Stimulated activated naive CD8-positive, alpha-beta T cell treated with anti-CD3 and anti-CD28 coated beads, Interleukin-15, Interleukin-2, amounts not matched to agents 100 ng/mL and 50 ng/mL, for 24 hours (primary cell): ENCODE results near the gene RSPH1.

Experiments used
- H3K27ac Mint-ChIP-seq: one replicate; pipeline ENCODE4 v1.8.0; 2021; ENCODE audit warnings: mild to moderate bottlenecking, mixed read lengths
- H3K27me3 Mint-ChIP-seq: one replicate; pipeline ENCODE4 v1.8.0; 2021; ENCODE audit warnings: mixed read lengths
- H3K36me3 Mint-ChIP-seq: one replicate; pipeline ENCODE4 v1.8.0; 2021; ENCODE audit warnings: low read depth, mixed read lengths
- H3K4me1 Mint-ChIP-seq: one replicate; pipeline ENCODE4 v1.8.0; 2021; ENCODE audit warnings: low read depth, mixed read lengths
- H3K4me3 Mint-ChIP-seq: one replicate; pipeline ENCODE4 v1.8.0; 2021; ENCODE audit warnings: mild to moderate bottlenecking, mixed read lengths
- H3K9me3 Mint-ChIP-seq: one replicate; pipeline ENCODE4 v1.8.0; 2021; ENCODE audit warnings: mixed read lengths

Gene RSPH1

GRCh38 chr21:42524341-42525028 is 28.5 kb upstream of the RSPH1 start:
- peak overlapping the region; percentile 56 for H3K4me3 Mint-ChIP-seq
- H3K27me3 Mint-ChIP-seq = no peaks in the 10 kb centered on the region
- peaks cover 52% of the 10 kb centered on the region for H3K4me1 Mint-ChIP-seq
- H3K27ac Mint-ChIP-seq = peak overlapping the region; percentile 46
- no peaks in the 10 kb centered on the region for H3K9me3 Mint-ChIP-seq
- H3K36me3 Mint-ChIP-seq = peaks cover 55% of the 10 kb centered on the region

- no peaks in the 10 kb centered on the region for H3K9me3 Mint-ChIP-seq
- H3K27me3 Mint-ChIP-seq = no peaks in the 10 kb centered on the region
- H3K4me1 Mint-ChIP-seq = peaks cover 49% of the 10 kb centered on the region
- H3K36me3 Mint-ChIP-seq = peaks cover 60% of the 10 kb centered on the region
- H3K4me3 Mint-ChIP-seq = peak overlapping the region; percentile 56
- no peak overlapping the region for H3K27ac Mint-ChIP-seq
These were observed 27.9 kb upstream of the RSPH1 start for GRCh38 chr21:42523941-42524340.

GRCh38 chr21:42523211-42523610 is 27.2 kb upstream of the RSPH1 start:
- no peaks in the 10 kb centered on the region for H3K9me3 Mint-ChIP-seq
- H3K4me1 Mint-ChIP-seq = peaks cover 44% of the 10 kb centered on the region
- H3K36me3 Mint-ChIP-seq = peaks cover 66% of the 10 kb centered on the region
- H3K4me3 Mint-ChIP-seq = no peak overlapping the region
- H3K27ac Mint-ChIP-seq = no peak overlapping the region
- H3K27me3 Mint-ChIP-seq = no peaks in the 10 kb centered on the region

DNA sequence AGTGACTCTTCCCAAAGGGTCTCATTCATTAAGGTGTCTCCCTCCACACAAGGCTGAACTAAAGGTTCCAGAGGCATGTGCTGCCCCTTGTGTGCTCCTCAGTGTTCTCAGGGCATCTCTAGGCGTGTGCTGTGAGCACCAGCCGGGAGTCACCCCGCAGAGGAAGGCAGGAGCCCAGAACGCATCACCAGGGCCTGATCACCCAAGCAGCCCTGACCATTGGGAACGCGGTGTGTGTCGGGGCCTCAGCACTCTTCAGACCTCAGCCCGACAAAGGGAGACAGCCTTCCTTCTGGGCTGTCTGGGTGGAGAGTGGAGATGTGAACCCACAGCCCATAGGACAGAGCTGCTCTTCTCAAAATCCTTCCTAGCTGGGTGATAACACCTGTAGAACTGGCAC is 26.7 kb upstream of the RSPH1 start:
- Mint-ChIP-seq H3K4me1 (peaks cover 43% of the 10 kb centered on the region), H3K27me3 (no peaks in the 10 kb centered on the region), H3K27ac (no peak overlapping the region), H3K9me3 (no peaks in the 10 kb centered on the region), H3K36me3 (peaks cover 66% of the 10 kb centered on the region), H3K4me3 (no peak overlapping the region)

DNA sequence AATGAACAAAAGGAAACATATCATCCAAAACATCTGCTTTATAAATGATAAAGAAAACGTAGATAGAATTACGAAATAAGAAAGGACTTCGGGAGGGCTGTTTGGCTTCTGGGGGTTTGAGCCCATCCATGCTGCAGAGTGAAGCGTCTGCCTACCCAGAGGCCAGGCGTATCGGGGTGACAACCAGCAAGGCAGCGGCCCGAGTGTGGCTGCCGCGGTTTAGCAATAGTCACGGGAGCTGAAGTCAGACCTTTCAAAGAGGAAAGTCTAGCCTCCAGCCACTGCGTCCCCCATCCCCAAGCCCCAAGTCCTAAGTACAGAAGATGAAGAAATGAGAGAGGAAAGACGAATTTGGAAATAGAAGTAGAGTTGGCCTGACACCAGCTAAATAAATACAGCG is 26.2 kb upstream of the RSPH1 start:
- Mint-ChIP-seq H3K27ac (no peak overlapping the region), H3K4me1 (peaks cover 42% of the 10 kb centered on the region), H3K9me3 (no peaks in the 10 kb centered on the region), H3K36me3 (peaks cover 68% of the 10 kb centered on the region), H3K27me3 (no peaks in the 10 kb centered on the region), H3K4me3 (no peak overlapping the region)

DNA sequence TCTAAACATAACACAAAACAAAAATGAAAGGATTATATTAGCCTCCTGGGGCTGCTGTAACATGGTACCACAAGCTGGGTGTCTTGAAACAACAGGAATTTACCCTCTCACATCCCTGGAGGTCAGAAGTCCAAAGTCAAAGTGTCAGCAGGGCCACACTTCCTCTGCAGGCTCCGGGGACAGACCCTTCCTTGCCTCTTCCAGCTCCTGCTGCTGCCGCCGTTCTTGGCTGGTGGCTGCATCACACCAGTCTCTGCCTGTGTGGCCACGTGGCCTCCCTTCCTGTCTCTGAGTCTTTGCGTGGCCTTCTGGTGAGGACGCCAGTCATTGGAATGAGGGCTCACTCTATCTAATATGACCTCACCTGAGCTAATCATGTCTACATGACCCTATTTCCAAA is 25.8 kb upstream of the RSPH1 start:
- Mint-ChIP-seq H3K9me3 (no peaks in the 10 kb centered on the region), H3K4me3 (no peak overlapping the region), H3K27me3 (no peaks in the 10 kb centered on the region), H3K27ac (no peak overlapping the region), H3K4me1 (peaks cover 41% of the 10 kb centered on the region), H3K36me3 (peaks cover 69% of the 10 kb centered on the region)

GRCh38 chr21:42521384-42521783 is 25.4 kb upstream of the RSPH1 start:
- peaks cover 41% of the 10 kb centered on the region for H3K4me1 Mint-ChIP-seq
- H3K36me3 Mint-ChIP-seq = peaks cover 71% of the 10 kb centered on the region
- H3K4me3 Mint-ChIP-seq = no peak overlapping the region
- no peak overlapping the region for H3K27ac Mint-ChIP-seq
- H3K9me3 Mint-ChIP-seq = no peaks in the 10 kb centered on the region
- no peaks in the 10 kb centered on the region for H3K27me3 Mint-ChIP-seq

- H3K27me3 Mint-ChIP-seq = no peaks in the 10 kb centered on the region
- no peak overlapping the region for H3K27ac Mint-ChIP-seq
- peaks cover 68% of the 10 kb centered on the region for H3K36me3 Mint-ChIP-seq
- peaks cover 41% of the 10 kb centered on the region for H3K4me1 Mint-ChIP-seq
- no peaks in the 10 kb centered on the region for H3K9me3 Mint-ChIP-seq
- no peak overlapping the region for H3K4me3 Mint-ChIP-seq
These were observed 24.7 kb upstream of the RSPH1 start for GRCh38 chr21:42520628-42521253.

DNA sequence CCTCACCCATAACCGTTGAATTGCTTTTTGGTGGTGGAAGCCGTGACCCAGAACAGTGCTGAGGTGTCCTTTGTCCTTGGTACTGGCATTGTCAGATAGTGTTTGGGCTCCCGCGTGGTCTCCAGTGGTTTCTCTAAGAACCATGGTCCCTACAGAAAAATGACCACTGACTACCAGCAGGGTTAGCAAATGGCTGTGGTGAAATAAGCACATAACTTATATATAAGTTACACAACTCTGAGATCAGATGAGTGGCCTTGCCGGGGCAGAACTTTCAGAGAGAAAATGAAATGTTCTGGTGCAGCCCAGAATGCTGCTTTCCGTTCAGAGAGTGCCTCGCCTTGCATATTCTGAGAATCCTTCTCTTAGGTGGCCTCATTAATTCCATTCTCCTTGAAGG is 22.6 kb upstream of the RSPH1 start:
- H3K4me3 Mint-ChIP-seq = no peak overlapping the region
- H3K4me1 Mint-ChIP-seq = peaks cover 35% of the 10 kb centered on the region
- peaks cover 61% of the 10 kb centered on the region for H3K36me3 Mint-ChIP-seq
- no peaks in the 10 kb centered on the region for H3K27me3 Mint-ChIP-seq
- no peaks in the 10 kb centered on the region for H3K9me3 Mint-ChIP-seq
- no peak overlapping the region for H3K27ac Mint-ChIP-seq

DNA sequence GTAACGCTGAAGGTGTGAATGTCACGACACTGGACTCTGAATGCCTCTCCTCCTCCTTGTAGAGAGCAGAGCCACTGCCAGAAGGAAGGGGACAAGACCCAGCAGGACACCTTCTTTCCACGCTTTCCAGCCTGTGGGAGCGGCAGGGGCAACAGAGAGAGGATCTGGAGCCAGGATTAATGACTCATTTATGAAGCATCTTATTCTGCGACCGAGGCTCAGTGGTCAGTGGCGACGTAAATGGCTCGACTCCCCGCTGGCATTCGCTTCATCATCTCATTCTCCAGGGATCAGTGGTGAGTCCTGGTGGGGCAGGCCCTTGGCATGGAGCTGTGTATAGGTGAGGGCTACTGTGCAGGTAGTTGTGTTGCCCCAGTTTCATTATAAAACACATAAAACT is 22.2 kb upstream of the RSPH1 start:
- no peak overlapping the region for H3K27ac Mint-ChIP-seq
- H3K36me3 Mint-ChIP-seq = peaks cover 60% of the 10 kb centered on the region
- no peaks in the 10 kb centered on the region for H3K27me3 Mint-ChIP-seq
- peaks cover 35% of the 10 kb centered on the region for H3K4me1 Mint-ChIP-seq
- no peak overlapping the region for H3K4me3 Mint-ChIP-seq
- no peaks in the 10 kb centered on the region for H3K9me3 Mint-ChIP-seq

- H3K4me3 Mint-ChIP-seq = peak overlapping the region; percentile 87
- no peak overlapping the region for H3K27ac Mint-ChIP-seq
- peaks cover 42% of the 10 kb centered on the region for H3K36me3 Mint-ChIP-seq
- no peaks in the 10 kb centered on the region for H3K27me3 Mint-ChIP-seq
- peaks cover 39% of the 10 kb centered on the region for H3K4me1 Mint-ChIP-seq
- H3K9me3 Mint-ChIP-seq = no peaks in the 10 kb centered on the region
These were observed 19.9 kb upstream of the RSPH1 start for GRCh38 chr21:42515708-42516502.

GRCh38 chr21:42514883-42515228 is 18.8 kb upstream of the RSPH1 start:
- Mint-ChIP-seq H3K36me3 (peaks cover 32% of the 10 kb centered on the region), H3K27me3 (no peaks in the 10 kb centered on the region), H3K27ac (peak overlapping the region; percentile 56), H3K4me3 (peak overlapping the region; percentile 87), H3K9me3 (no peaks in the 10 kb centered on the region), H3K4me1 (peaks cover 39% of the 10 kb centered on the region)

DNA sequence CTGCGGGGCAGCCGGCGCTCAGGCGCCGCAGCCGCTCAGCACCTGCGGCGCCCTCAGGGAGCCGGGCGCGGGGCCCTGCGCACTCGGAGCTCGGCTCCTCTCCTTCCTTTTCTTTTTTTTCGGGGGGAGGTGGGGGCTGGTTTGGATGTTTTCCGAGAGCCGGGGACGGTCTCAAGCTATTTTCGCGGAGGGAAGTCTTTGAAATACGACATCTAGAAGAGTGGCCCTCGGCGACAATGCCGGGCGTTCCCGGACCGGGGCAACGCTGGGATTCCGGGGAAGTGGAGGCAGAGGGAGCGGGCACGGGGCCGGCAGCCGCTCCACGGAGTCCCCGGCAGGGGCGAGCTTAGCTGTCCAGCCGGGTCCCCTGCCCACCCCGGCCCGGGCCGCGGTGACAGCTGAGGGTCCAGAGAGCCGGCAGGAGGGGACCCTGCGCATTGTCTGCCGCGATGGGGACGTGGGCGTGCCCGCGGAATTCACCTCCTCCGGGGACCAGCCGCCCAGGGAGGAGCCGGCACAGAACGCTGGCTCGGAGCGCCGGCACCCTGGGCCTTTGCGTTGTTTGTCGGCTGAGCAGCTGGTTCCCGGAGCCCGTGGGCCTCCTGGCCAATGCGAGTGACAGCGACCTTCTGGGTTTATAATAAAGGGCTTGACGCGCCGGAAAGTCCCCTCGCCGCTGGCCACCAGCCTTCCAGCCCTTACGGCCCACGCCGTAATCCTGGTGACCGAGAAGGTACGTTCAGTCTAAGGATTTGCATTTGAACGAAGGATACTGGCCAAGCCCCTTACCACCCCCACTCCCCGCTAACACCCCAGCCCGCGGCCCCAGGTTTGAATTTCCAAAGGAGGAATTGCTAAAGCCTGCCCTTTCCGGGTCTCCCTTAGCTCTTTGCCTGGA is 18.2 kb upstream of the RSPH1 start:
- Mint-ChIP-seq H3K4me3 (peak overlapping the region; percentile 87), H3K4me1 (peaks cover 39% of the 10 kb centered on the region), H3K27me3 (no peaks in the 10 kb centered on the region), H3K9me3 (no peaks in the 10 kb centered on the region), H3K36me3 (peaks cover 26% of the 10 kb centered on the region), H3K27ac (peak overlapping the region; percentile 56)

GRCh38 chr21:42513151-42513984 is 17.3 kb upstream of the RSPH1 start, which contains the start of gene SLC37A1:
TSS of gene SLC37A1 (plus strand) at chr21:42513852. CDS start at chr21:42518455, 4,603 bp downstream.
- no peaks in the 10 kb centered on the region for H3K9me3 Mint-ChIP-seq
- H3K4me1 Mint-ChIP-seq = peaks cover 39% of the 10 kb centered on the region
- H3K27ac Mint-ChIP-seq = peak within 1 kb of the TSS; percentile 56

More at GRCh38 chr21:42513151-42513984, 17.3 kb upstream of the RSPH1 start, which contains the start of gene SLC37A1:
- no peaks in the 10 kb centered on the region for H3K27me3 Mint-ChIP-seq
- peak within 1 kb of the TSS; percentile 87 for H3K4me3 Mint-ChIP-seq
- H3K36me3 Mint-ChIP-seq = peaks cover 17% of the 10 kb centered on the region
